HG03060 (cell line): ENCODE results near the gene TSPAN11.

Source experiments
- ATAC-seq: cut with Tn5 transposase; IDR thresholded peaks from one replicate; pipeline ENCODE4 v1.9.1; 2021; ENCODE audit warnings: low read depth, moderate number of reproducible peaks; ENCODE audit not compliant: unreplicated experiment

The TSPAN11 gene

GRCh38 chr12:30909349-30910037, 17.1 kb upstream of the TSPAN11 start:
- ATAC-seq: no peak

- no peak for ATAC-seq
Observed at GRCh38 chr12:30910038-30910350, 16.6 kb upstream of the TSPAN11 start.

GRCh38 chr12:30911207-30911606, 15.3 kb upstream of the TSPAN11 start:
- ATAC-seq: no peak

GRCh38 chr12:30913323-30913722, 13.2 kb upstream of the TSPAN11 start:
- peak; percentile 53 for ATAC-seq

- no peak for ATAC-seq
Observed at GRCh38 chr12:30914986-30915591, 11.5 kb upstream of the TSPAN11 start.

- ATAC-seq: no peak
Observed at GRCh38 chr12:30923057-30923456, 3.5 kb upstream of the TSPAN11 start.

GRCh38 chr12:30925607-30926242, 823 bp upstream of the TSPAN11 start:
- no peak for ATAC-seq

- no peak for ATAC-seq
Observed at GRCh38 chr12:30927222-30927611, 669 bp downstream of the TSPAN11 start.

GRCh38 chr12:30928356-30929244, 2.1 kb downstream of the TSPAN11 start:
- no peak for ATAC-seq

GRCh38 chr12:30930238-30930637, 3.7 kb downstream of the TSPAN11 start:
- ATAC-seq: no peak

GRCh38 chr12:30930641-30931040, 4.1 kb downstream of the TSPAN11 start:
- no peak for ATAC-seq

- no peak for ATAC-seq
Observed at GRCh38 chr12:30932881-30933280, 6.3 kb downstream of the TSPAN11 start.

- no peak for ATAC-seq
Observed at GRCh38 chr12:30934811-30935210, 8.3 kb downstream of the TSPAN11 start.

GRCh38 chr12:30936036-30936435, 9.5 kb downstream of the TSPAN11 start:
- no peak for ATAC-seq

GRCh38 chr12:30939234-30939633, 12.7 kb downstream of the TSPAN11 start:
- no peak for ATAC-seq

GRCh38 chr12:30942486-30942885, 15.9 kb downstream of the TSPAN11 start:
- ATAC-seq: no peak

- ATAC-seq: no peak
Observed at GRCh38 chr12:30942936-30943335, 16.4 kb downstream of the TSPAN11 start.

GRCh38 chr12:30945443-30946164, 19.1 kb downstream of the TSPAN11 start:
- ATAC-seq: no peak

GRCh38 chr12:30952015-30952414, 25.5 kb downstream of the TSPAN11 start:
- no peak for ATAC-seq

GRCh38 chr12:30953257-30953656, 26.7 kb downstream of the TSPAN11 start:
- no peak for ATAC-seq
